GM19467 (cell line): ENCODE results near the gene TRAF5.
"Not testable (repeated sequence)": the region's sequence is repeated elsewhere in the genome, so short reads cannot be mapped to it uniquely, and the experiment has no call there.

Experiments
- ATAC-seq: cut with Tn5 transposase; IDR thresholded peaks from one replicate; pipeline ENCODE4 v1.9.1; 2021; ENCODE audit warnings: mild to moderate bottlenecking, moderate library complexity; ENCODE audit not compliant: unreplicated experiment

Gene TRAF5

GRCh38 chr1:211376807-211377470 is 50.3 kb downstream of the TRAF5 start:
- no peak for ATAC-seq

- no peak for ATAC-seq
These were observed 51.2 kb downstream of the TRAF5 start for GRCh38 chr1:211377539-211378450.

DNA sequence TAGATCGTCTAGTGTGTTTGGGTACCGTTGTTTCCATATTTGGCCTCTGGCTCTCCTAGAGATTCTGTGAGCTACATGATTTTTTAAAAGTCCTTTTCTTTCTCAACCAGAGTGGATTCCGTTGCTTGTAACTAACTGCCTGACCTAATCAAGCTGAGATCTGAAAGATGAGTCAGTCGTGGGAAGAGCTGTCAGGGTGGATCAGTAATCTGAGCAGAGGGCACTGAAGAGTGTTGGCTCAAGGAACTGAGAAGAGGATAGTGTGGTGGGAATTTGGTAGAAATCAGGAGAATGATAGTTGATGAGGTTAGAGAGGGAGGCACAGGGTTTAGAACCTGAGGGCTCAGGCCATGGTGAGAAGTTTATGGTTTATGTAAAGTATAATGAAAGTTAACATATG is 52.2 kb downstream of the TRAF5 start:
- no peak for ATAC-seq

DNA sequence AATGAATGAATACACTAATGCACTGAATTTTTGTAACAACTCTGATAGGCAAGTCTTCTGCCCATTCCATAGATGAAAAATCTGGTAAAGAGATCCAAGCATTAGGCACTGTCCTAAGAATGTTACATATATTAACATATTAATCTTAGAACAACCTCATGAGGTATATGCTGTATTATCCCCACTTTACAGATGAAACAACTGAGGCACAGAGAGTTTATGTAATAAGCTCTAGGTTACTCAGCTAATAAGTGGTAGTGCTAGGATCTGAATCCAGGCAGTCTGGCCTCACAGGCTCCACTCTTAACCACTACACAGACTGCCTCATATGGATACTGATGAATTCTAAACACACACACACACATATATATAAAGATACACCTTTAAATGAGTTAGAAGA is 52.8 kb downstream of the TRAF5 start:
- ATAC-seq: no peak

DNA sequence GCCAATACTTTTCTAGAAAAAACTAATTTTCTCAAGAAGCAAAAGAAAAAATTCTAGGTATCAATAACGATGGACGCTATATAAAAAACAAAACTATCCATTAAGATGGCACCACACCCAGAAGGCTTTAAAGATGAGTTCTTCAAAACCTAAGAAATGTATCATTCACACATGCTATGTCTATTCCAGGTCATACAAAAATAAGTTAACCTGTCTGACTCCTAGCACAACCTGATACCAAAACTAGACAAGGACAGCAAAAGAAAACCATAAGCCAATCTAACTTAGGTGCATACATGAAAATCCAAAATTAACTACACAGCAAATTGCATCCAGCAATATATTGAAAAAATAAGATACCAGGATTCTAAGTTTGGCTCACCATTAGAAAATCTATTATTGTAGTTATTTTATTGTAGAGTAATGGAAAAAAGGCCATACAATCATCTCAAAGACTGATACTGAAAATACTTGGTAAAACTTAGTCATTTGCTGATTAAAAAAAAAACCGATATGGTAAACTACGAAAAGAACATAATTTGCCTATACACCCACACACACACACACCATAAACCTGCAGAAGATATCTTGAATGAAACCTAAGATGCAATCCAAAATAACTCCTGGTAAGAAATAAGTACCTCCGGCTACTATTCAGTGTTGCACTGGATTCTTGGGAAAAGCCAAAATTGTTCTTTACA is 55.0 kb downstream of the TRAF5 start:
- ATAC-seq: no peak

- no peak for ATAC-seq
These were observed 55.6 kb downstream of the TRAF5 start for GRCh38 chr1:211382182-211382713.

DNA sequence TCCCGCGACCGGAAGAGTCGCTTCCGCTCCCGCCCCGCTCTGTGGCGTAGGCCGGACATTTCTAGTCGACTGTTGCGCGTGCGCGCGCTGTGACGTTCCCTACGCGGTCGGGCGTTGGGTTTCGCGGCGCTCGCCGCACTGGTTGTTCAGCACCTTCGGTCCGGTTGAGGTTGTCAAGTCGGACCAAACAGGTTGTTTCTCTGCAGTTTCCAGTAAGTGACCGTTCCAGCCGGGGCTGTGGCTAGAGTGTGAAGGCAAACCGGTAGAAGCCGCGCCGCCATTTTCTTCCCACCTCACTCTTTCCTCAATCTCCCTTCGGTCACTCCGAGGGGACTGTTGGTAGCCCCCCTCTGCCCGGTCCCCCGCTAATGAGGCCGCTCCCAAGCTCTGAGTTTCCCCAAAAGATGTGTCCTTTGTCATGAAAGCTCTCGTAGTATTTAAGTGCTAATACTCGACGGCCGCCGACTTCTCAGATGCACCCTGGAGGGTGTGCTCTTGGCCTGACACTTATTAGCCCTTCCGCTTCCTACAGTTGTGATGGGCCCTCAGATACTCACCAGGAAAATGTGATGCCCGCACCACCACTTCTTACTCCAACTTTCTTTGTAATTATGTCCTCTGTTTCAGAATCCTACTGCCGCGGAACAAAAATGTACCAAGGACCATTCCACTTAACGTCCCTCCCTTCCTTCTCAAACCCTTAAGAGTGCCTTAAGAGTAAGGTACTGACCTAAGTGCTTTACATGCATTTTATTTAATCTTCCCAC is 56.3 kb downstream of the TRAF5 start:
- peak; percentile 93 for ATAC-seq

GRCh38 chr1:211384524-211384923 is 57.9 kb downstream of the TRAF5 start:
- no peak for ATAC-seq

DNA sequence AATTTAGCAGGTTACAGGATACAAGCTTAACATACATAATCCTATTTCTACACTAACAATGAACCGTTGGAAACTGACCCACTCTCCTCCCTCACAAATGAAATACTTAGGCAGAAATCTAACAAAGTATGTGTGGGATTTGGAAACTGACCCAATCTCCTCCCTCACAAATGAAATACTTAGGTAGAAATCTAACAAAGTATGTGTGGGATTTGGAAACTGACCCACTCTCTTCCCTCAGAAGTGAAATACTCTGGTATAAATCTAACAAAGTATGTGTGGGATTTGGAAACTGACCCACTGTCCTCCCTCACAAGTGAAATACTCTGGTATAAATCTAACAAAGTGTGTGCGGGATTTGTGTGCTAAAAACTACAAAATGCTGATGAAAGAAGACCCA is 60.3 kb downstream of the TRAF5 start:
- no peak for ATAC-seq

DNA sequence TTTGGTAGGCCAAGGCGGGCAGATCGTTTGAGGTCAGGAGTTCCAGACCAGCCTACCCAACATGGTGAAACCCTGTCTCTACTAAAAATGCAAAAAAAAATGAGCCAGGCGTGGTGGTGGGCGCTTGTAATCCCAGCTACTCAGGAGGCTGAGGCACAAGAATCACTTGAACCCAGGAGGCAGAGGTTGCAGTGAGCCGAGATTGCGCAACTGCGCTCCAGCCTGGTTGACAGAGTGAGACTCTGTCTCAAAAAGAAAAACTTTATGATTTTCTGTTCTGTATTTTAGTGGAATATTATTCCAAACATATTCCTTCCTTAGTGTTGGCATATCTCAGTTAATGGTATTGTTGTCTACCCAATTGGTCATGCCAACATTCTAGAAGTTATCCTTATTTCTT is 64.2 kb downstream of the TRAF5 start:
- not testable (repeated sequence) for ATAC-seq

- no peak for ATAC-seq
These were observed 66.6 kb downstream of the TRAF5 start for GRCh38 chr1:211393203-211393602.

- ATAC-seq: not testable (repeated sequence)
These were observed 71.8 kb downstream of the TRAF5 start for GRCh38 chr1:211398266-211398930.

DNA sequence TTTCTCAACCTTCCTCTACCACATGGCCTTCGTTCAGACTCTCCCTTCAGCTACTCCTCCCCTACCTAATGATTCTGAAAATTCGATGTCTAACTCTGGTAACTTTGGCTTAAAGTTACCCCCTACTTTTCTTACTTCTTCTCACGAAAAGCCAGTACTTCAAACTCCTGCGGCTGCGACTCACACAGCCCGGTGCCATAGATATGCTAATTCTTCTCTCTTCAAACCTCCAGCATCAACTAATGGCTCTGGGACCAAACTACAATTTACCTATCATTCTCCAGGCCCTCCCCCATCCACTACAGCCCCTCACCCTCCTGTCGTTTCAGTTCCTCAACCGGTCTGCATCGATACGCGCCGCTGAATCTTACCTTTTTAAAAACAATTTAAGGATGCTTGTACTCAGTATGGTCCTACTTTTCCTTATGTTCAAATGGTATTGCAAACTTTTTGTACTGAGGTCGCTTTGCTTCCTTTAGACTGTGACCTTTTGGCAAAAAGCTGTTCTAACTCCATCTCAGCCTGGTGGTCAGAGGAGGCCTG is 73.3 kb downstream of the TRAF5 start:
- ATAC-seq: not testable (repeated sequence)

GRCh38 chr1:211401751-211402150 is 75.1 kb downstream of the TRAF5 start:
- ATAC-seq: not testable (repeated sequence)

DNA sequence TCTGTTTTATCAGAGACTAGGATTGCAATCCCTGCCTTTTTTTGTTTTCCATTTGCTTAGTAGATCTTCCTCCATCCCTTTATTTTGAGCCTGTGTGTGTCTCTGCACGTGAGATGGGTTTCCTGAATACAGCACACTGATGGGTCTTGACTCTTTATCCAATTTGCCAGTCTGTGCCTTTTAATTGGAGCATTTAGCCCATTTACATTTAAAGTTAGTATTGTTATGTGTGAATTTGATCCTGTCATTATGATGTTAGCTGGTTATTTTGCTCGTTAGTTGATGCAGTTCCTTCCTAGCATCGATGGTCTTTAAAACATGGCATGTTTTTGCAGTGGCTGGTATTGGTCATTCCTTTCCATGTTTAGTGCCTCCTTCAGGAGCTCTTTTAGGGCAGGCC is 79.5 kb downstream of the TRAF5 start:
- ATAC-seq: not testable (repeated sequence)

DNA sequence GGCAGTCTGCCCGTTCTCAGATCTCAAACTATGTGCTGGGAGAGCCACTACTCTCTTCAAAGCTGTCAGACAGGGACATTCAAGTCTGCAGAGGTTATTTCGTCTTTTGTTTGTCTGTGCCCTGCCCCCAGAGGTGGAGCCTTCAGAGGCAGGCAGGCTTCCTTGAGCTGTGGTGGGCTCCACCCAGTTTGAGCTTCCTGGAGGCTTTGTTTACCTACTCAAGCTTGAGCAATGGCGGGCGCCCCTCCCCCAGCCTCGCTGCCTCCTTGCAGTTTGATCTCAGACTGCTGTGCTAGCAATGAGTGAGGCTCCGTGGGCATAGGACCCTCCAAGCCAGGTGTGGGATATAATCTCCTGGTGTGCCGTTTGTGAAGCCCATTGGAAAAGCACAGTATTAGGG is 81.1 kb downstream of the TRAF5 start:
- ATAC-seq: not testable (repeated sequence)

GRCh38 chr1:211411639-211412038 is 85.0 kb downstream of the TRAF5 start:
- no peak for ATAC-seq

DNA sequence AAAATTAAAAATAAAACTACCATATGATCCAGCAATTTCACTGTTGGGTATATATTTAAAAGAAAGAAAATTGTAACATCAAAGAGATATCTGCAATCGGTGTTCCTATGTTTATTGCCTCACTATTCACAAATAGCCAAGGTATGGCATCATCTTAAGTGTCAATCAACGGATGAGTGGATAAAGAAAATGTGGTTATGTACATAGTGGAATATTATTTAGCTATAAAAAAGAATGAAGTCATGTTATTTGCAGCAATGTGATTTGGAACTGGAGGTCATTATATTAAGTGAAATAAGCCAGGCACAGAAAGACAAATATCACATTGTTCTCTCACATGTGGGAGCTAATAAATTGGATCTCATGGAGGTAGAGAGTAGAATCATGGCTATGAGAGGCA is 89.1 kb downstream of the TRAF5 start:
- ATAC-seq: no peak

GRCh38 chr1:211416246-211416627 is 89.6 kb downstream of the TRAF5 start:
- ATAC-seq: peak; percentile 63
